T-helper 17 cell (primary cell): ENCODE data around the gene PTGR3. TPM values are rescaled to one million over a fixed set of nuclear protein-coding genes. Genes with fewer than 3 reads are reported as not detected.
"Not testable (repeated sequence)": the region's sequence is repeated elsewhere in the genome, so short reads cannot be mapped to it uniquely, and the experiment has no call there.

ENCODE experiments used
- ATAC-seq: fragments of 150-1000 bp; cut with Tn5 transposase; 2 replicates; pipeline ENCODE4 v1.10.0; 2021; ENCODE audit warnings: mild to moderate bottlenecking, moderate library complexity
- DNase-seq, 3 donors: peaks; one replicate each; pipeline versions ENCODE4 v3.0.0 to v3.0.0-alpha.2; 2020 to 2021
- H3K9me3 ChIP-seq: one replicate; pipeline ENCODE4 v1.7.0; 2013; ENCODE audit warnings: low read length, mild to moderate bottlenecking; ENCODE audit not compliant: control insufficient read depth, poor library complexity, severe bottlenecking
- H3K27ac Mint-ChIP-seq: one replicate; pipeline ENCODE4 v1.8.0; 2022; ENCODE audit warnings: mild to moderate bottlenecking, moderate library complexity, mixed read lengths
- H3K27me3 Mint-ChIP-seq: one replicate; pipeline ENCODE4 v1.8.0; 2022; ENCODE audit warnings: mixed read lengths
- H3K36me3 Mint-ChIP-seq: one replicate; pipeline ENCODE4 v1.8.0; 2022; ENCODE audit warnings: low read depth, mixed read lengths
- H3K4me1 Mint-ChIP-seq: one replicate; pipeline ENCODE4 v1.8.0; 2022; ENCODE audit warnings: mild to moderate bottlenecking, mixed read lengths
- H3K4me3 Mint-ChIP-seq: one replicate; pipeline ENCODE4 v1.8.0; 2022; ENCODE audit warnings: mild to moderate bottlenecking, moderate library complexity, mixed read lengths
- total RNA-seq, 4 donors: library from RNA in 2 of 4; stranded (reverse) in 2 of 4; gene quantifications; one replicate each; pipeline ENCODE4 v1.2.3 and lab custom pipeline; 2022 to 2026

PTGR3 gene
- total RNA-seq, 2 donors from 2014 or later, result 20.8 to 25.1 TPM

DNA sequence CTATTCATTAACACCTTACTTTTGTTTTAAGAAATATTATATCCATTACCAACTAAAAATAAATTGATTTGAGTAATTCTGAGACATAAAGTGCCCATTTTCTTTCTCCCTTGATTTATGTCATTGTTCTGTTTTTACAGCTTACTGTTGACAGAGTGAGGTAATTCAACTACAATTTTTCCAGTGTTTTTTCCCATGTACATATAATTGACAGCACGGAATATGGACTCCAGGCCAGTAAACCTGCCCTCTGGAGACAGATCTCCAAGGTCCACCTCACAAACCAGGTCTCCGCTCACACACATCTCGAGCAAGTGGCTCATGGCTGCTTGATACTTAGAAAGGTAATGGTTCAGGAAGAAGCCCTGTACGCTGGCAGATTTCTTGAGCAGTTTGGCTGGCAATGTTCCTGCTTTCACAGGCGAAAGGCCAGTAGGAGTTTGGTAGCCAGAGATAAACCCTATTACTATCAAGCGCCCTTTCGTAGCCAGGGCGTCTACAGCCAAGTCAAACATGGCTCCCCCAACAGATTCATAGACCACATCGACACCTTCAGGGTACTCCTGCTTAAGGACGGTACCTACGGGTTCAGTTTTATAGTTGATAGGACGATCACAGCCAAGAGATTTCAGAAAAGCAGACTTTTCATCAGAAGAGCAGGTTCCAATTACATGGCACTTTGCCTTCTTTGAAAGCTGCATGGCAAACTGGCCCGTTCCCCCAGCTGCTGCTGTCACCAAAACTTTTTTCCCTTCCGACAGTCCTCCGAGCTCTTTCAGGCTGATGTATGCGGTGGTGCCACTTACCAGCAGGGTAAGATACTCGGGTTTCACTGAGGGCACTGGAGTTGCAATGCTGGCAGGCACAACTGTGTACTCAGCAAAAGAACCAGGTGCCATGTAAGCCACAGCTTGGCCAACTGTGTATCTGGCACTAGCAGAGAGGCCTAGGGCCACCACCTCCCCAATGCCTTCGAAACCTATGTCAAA is 7.4 kb downstream of the PTGR3 start:
- peaks cover 24% of the 10 kb centered on the region for H3K4me1 Mint-ChIP-seq
- H3K9me3 ChIP-seq, result no peaks in the 10 kb centered on the region
- DNase-seq (no peak), ATAC-seq (no peak)
- no peaks in the 10 kb centered on the region for H3K36me3 Mint-ChIP-seq
- peak overlapping the region; percentile 34 for H3K27ac Mint-ChIP-seq
- no peaks in the 10 kb centered on the region for H3K27me3 Mint-ChIP-seq
- no peak overlapping the region for H3K4me3 Mint-ChIP-seq

DNA sequence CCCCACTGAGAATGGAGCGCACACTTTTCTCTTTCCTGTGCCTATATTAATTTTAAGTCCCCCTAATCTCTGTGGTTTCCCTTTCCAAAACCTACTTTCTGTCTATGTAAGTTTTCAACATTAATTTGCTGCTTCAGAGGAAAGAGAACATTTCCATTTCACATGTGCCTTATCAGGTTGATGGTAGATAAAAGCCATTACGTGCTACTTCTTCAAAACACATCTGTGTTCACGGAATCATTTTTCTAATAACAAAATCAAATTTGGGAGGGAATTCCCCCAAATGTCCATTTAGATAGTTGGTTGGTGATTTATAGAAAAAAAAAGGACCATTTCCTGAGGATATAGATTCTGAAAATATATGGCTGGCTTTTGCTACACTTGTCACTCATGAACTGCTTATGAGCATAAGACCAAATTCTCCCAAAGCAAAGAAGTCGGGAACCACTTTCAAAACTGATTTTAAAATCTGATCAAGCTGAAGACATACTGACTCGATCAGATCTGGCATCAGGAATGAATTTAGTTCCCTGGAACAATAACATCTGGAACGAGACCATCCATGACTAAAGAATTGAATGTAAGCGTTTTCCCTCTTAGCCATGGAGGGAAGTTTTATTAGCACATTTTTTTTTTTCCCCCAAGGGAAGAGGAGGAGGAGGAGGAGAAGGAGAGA is 8.2 kb downstream of the PTGR3 start:
- no peak overlapping the region for H3K27ac Mint-ChIP-seq

DNA sequence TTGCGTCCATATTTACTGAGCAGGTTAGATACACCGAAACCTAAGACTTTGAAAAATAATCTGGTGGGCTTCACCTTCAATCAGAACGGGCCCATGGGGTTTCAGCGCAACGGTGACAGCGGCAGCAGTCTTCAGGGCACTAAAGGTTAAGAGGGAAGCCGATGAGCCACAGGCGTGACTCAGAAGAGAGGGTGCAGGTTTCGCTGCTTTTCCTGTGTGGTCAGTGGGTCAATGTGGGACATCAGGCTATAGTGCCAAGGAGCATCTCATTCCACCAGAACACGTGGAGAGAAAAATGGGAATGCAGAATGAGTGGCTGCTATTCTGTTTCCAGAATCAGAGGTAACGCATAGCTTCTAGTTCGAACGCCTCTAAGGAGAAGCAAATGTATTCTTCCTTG is 8.9 kb downstream of the PTGR3 start:
- no peaks in the 10 kb centered on the region for H3K9me3 ChIP-seq
- no peak for ATAC-seq
- H3K27ac Mint-ChIP-seq, result no peak overlapping the region
- no peak for DNase-seq
- H3K4me1 Mint-ChIP-seq, result peaks cover 11% of the 10 kb centered on the region
- H3K4me3 Mint-ChIP-seq, result no peak overlapping the region
- H3K27me3 Mint-ChIP-seq, result no peaks in the 10 kb centered on the region
- no peaks in the 10 kb centered on the region for H3K36me3 Mint-ChIP-seq

More for the DNA sequence above, 8.2 kb downstream of the PTGR3 start:
- no peaks in the 10 kb centered on the region for H3K9me3 ChIP-seq
- DNase-seq, result no peak
- H3K36me3 Mint-ChIP-seq, result no peaks in the 10 kb centered on the region
- H3K4me1 Mint-ChIP-seq, result peaks cover 18% of the 10 kb centered on the region
- no peaks in the 10 kb centered on the region for H3K27me3 Mint-ChIP-seq
- H3K4me3 Mint-ChIP-seq, result no peak overlapping the region
- ATAC-seq, result no peak

DNA sequence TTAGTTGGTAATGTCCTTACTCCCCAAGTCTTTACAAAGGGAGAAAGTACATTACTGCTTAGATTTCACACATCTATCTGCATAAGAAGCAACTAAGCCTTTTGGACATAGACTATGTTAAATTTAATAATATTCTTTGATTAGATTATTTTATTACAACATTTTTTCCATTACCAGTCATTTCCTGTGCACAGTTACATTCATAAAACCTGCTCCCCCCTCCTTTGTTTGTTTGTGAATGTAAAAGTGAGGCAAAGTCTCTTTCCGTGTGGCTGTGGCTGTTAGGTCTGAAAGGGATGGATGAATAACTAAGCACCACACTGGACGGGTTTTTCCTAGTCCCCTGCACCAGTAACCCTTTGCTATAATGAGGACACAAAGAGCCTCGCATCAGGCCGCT is 9.6 kb downstream of the PTGR3 start:
- Mint-ChIP-seq H3K4me1 (peaks cover 10% of the 10 kb centered on the region), H3K27ac (no peak overlapping the region), H3K36me3 (no peaks in the 10 kb centered on the region), H3K27me3 (no peaks in the 10 kb centered on the region), H3K4me3 (no peak overlapping the region)
- ATAC-seq (no peak), DNase-seq (no peak)
- no peaks in the 10 kb centered on the region for H3K9me3 ChIP-seq

DNA sequence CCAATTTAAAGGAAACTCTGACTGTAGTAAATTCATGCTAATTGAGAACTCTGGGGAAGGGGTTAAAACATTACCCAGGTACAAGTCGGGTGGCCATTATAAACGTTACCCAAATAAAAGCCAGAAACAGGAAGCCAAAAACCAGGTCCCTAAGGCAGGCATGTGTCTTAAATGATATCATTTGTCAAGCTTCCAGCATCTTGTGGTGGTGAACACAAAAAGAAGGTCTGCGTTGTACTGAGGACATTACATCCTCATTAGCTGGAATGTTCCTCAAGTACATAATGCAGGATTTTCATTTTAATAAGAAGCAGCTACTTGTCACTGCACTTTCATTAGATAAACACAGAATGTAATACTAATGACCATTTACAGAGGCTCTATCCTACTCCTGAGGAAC is 10.9 kb downstream of the PTGR3 start:
- Mint-ChIP-seq H3K27ac (no peak overlapping the region), H3K36me3 (no peaks in the 10 kb centered on the region), H3K4me1 (peaks cover 10% of the 10 kb centered on the region), H3K27me3 (no peaks in the 10 kb centered on the region), H3K4me3 (no peak overlapping the region)
- ATAC-seq (no peak), DNase-seq (no peak)
- no peaks in the 10 kb centered on the region for H3K9me3 ChIP-seq

DNA sequence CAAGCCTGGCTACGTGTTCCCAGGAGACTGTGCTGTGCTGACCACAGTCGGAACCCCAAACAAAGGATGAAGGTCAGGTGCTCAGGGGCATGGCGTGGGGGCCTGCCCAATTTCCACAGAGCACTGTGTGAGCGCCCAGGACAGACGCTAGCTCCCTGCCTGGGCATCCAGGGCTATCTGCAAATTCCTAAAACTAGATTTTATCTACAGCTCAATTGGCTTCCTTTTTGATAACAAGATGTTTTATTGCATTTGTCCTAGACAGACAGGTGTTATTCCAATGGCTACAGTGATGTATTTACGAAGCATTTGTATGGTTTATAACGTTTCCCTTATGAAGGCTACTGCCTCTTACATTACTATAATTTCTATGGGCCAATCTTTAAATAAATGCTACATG is 16.0 kb downstream of the PTGR3 start:
- no peaks in the 10 kb centered on the region for H3K36me3 Mint-ChIP-seq
- no peaks in the 10 kb centered on the region for H3K27me3 Mint-ChIP-seq
- H3K4me1 Mint-ChIP-seq, result peaks cover 2% of the 10 kb centered on the region
- H3K9me3 ChIP-seq, result no peaks in the 10 kb centered on the region
- no peak overlapping the region for H3K4me3 Mint-ChIP-seq
- no peak overlapping the region for H3K27ac Mint-ChIP-seq
- no peak for DNase-seq
- ATAC-seq, result no peak

DNA sequence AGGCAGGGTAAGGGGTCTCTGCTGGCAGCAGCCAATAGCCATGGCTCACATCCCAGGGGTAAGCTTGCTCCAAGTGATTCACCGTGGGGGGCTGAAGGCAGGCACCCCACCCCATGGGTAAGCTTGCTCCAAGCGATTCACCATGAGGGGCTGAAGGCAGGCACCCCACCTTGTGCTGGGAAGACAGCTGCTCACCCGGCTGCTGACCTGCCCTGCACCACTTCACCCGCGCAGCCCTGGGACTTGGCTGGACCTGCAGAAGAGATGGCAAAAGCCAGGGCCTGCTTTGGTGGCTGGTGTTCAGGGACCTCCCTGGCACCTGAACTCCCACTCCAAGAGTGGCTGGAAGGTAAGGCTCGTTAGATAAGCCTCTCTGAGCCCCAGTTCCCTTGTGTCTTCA is 19.2 kb downstream of the PTGR3 start:
- no peak for DNase-seq
- H3K9me3 ChIP-seq, result no peaks in the 10 kb centered on the region
- Mint-ChIP-seq H3K4me1 (peaks cover 4% of the 10 kb centered on the region), H3K27ac (no peak overlapping the region), H3K27me3 (peaks cover 11% of the 10 kb centered on the region), H3K36me3 (no peaks in the 10 kb centered on the region), H3K4me3 (no peak overlapping the region)
- ATAC-seq, result no peak

DNA sequence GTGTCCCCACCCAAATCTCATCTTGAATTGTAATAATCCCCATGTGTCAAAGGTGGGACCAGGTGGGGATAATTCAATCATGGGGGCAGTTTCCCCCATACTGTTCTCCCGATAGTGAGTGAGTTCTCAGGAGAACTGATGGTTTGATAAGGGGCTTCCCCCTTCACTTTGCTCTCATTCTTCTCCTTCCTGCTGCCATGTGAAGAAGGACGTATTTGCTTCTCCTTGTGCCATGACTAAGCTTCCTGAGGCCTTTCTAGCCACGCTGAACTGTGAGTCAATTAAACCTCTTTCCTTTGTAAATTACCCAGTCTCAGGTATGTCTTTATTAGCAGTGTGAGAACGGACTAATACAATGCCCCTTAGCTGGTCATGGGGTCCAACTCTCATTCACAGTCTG is 21.2 kb downstream of the PTGR3 start:
- H3K4me1 Mint-ChIP-seq, ATAC-seq, H3K27ac Mint-ChIP-seq, H3K36me3 Mint-ChIP-seq, DNase-seq, H3K9me3 ChIP-seq, H3K4me3 Mint-ChIP-seq: not testable (repeated sequence)
- peaks cover 17% of the 10 kb centered on the region for H3K27me3 Mint-ChIP-seq

DNA sequence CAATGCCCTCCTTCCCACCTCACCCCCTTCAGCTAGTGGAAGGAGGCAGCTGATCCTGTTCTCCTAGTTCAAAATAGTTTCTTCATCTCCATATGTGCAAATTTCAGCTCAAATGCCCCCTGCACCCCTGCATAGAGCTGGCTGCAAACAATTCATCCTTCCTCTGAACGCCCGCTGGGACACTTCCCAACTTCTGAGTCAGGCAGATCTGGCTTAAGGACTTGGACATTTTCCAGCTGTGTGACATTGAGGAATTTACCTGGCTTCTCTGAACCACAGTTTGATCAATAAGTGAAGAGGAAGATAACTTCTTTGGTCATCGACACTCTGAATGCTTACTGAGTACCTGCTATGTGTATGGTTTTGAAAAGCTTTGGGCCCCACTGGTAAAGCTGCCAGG is 23.5 kb downstream of the PTGR3 start:
- Mint-ChIP-seq H3K27me3 (peaks cover 17% of the 10 kb centered on the region), H3K36me3 (no peaks in the 10 kb centered on the region), H3K4me1 (peaks cover 4% of the 10 kb centered on the region), H3K4me3 (no peak overlapping the region), H3K27ac (no peak overlapping the region)
- no peak for DNase-seq
- no peak for ATAC-seq
- H3K9me3 ChIP-seq, result no peaks in the 10 kb centered on the region

DNA sequence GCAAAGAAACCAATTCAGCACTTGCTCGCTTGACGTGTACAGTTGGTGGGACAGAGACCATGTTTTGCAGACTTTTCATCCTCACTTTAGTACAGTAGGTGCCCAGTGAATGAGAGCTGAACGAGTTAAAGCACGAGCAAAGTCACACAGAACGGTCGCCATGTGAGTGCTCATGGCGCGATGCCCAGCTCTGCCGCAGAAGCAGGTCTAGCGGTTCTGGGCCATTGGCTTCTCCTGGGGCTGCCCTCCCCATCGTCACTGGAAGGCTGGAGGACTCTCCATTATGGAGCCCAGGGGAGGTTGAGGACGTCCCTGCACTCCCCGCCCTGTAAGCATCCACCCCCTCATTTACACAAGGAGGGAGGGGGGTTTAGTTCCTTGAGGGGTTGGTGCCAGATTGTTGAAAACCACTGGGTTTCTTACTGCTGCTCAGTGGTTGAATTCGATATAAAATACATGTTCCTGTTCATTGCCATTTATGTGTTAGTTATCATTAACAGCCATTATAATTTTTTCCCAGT is 24.9 kb downstream of the PTGR3 start:
- DNase-seq (no peak), ATAC-seq (no peak)
- peaks cover 17% of the 10 kb centered on the region for H3K27me3 Mint-ChIP-seq
- H3K9me3 ChIP-seq, result no peaks in the 10 kb centered on the region
- H3K27ac Mint-ChIP-seq, result no peak overlapping the region
- H3K4me1 Mint-ChIP-seq, result peaks cover 6% of the 10 kb centered on the region
- H3K36me3 Mint-ChIP-seq, result no peaks in the 10 kb centered on the region
- no peak overlapping the region for H3K4me3 Mint-ChIP-seq

DNA sequence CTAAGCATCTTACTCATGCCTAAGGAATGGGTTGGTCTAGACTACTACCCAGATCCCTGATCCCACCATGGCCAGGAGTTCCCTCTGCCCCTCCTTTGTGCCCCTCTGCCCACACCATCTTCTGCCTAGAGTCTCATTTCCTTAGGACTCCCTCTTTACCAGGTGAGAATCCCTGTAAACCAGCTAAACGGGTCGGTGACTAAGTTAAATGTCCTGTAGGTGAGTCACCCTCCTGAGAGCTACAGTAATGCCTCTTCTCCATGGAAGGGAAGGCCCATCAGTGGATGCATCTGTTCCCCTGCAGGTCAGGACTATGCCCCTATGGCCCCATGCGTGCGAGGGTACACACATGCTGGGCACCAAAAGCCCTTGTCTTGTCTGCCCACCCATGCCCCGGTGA is 25.4 kb downstream of the PTGR3 start:
- no peaks in the 10 kb centered on the region for H3K9me3 ChIP-seq
- H3K36me3 Mint-ChIP-seq, result no peaks in the 10 kb centered on the region
- ATAC-seq, result no peak
- H3K4me3 Mint-ChIP-seq, result no peak overlapping the region
- H3K27me3 Mint-ChIP-seq, result peaks cover 17% of the 10 kb centered on the region
- peaks cover 6% of the 10 kb centered on the region for H3K4me1 Mint-ChIP-seq
- H3K27ac Mint-ChIP-seq, result no peak overlapping the region
- DNase-seq, result no peak

DNA sequence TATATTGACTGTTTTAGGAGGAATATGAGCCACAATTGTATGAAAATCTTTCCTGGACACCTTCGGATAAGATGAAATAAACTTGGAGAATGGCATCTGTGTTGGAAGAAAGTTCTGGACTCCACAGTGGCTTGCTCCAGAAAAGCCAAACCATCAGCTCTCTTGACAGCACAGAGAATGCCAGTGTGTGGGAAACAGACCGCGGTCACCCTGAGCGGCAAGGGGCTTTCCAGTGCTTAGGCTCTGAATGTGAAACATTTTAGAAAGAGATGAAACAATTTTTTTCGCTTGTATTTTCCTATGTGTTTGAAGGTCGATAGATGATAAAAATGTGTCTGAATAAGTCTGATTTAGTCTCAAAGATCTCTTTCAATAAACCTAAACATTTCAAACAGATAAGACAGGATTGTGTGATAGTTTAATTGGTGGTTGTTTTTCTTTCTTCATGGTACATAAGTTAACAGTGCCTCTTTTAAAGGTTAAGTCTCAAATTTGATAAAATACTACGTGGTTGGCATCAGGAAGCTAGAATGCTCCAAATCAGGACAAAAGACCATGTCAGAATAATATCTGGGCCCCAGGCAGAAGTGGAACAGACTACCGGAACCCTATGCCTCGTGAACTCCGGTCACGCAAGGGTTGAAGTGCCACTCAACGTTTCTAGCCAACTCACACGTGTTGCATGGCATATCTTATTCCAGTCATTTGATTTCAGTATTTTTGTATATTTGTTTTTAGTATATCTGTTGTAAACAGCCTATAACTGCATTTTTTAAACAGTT is 28.9 kb downstream of the PTGR3 start:
- peaks cover 7% of the 10 kb centered on the region for H3K27me3 Mint-ChIP-seq
- ATAC-seq (no peak), DNase-seq (no peak)
- H3K27ac Mint-ChIP-seq, result no peak overlapping the region
- no peaks in the 10 kb centered on the region for H3K9me3 ChIP-seq
- H3K36me3 Mint-ChIP-seq, result no peaks in the 10 kb centered on the region
- no peak overlapping the region for H3K4me3 Mint-ChIP-seq
- peaks cover 2% of the 10 kb centered on the region for H3K4me1 Mint-ChIP-seq

DNA sequence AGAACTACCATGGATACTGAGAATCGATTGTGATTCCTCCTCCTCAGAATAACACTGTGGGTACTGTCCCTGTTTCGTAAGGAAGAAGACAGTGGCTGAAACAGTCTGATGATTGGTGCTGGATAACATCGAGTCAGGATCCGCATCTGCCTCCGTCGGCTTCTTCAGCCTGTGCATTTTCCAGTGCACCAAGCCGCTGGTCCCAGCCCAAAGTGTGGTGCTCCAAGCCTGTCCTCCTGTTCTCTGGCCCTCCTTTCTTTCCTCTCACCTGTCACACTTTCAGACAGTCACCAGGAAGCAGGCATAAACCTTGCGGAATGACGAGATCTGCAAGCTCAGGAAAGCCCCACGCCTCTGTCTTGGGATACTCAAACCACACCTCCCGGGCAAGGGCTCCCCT is 30.6 kb downstream of the PTGR3 start:
- ATAC-seq (no peak), DNase-seq (no peak)
- Mint-ChIP-seq H3K4me1 (peaks cover 3% of the 10 kb centered on the region), H3K36me3 (no peaks in the 10 kb centered on the region), H3K4me3 (no peak overlapping the region), H3K27me3 (peaks cover 9% of the 10 kb centered on the region), H3K27ac (no peak overlapping the region)
- no peaks in the 10 kb centered on the region for H3K9me3 ChIP-seq
